Measurements from ENCODE around the gene GPR18. TPM values are rescaled to one million over a fixed set of nuclear protein-coding genes. Genes with fewer than 3 reads are reported as not detected.

GPR18 gene
- total RNA-seq, 1 experiment from 2014 or later: not detected

- no peaks in the 10 kb centered on the region for H3K36me3 ChIP-seq (ENCODE audit: control insufficient read depth in 1 of 2, insufficient read depth in 2 of 2, low read length in 2 of 2)
- DNase-seq (ENCODE audit: low read depth, low spot score) (no peak), ATAC-seq (no peak)
- H3K27me3 ChIP-seq (ENCODE audit: insufficient read depth, low read length): no peaks in the 10 kb centered on the region
- no peak overlapping the region for H3K9ac ChIP-seq (ENCODE audit: low read length)
- H3K9me2 ChIP-seq (ENCODE audit: insufficient read depth): no peaks in the 10 kb centered on the region
- ChIA-PET RAD21 (ENCODE audit: low non-redundant PET in 1 of 2, low total read pairs in 2 of 2, uncharacterized antibody in 2 of 2, unreplicated experiment in 2 of 2) (no interaction called here), POLR2A (no interaction called here), CTCF (interaction anchor here (1.0 kb wide), 1 partner anchor 34 kb away, joined by 3 read pairs; no protein-coding TSS in a partner anchor)
- BruUV-seq (replicated peaks): no TSS peak
- H3K9me3 ChIP-seq (ENCODE audit: control insufficient read depth in 1 of 2, insufficient read depth in 1 of 2, low read depth in 1 of 2, low read length in 2 of 2): no peaks in the 10 kb centered on the region
- TF ChIP-seq, protein P1, sequence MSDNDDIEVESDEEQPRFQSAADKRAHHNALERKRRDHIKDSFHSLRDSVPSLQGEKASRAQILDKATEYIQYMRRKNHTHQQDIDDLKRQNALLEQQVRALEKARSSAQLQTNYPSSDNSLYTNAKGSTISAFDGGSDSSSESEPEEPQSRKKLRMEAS (IDR thresholded peaks at IDR 0.05): no peak
- no peak for TF ChIP-seq POLR2A (IDR thresholded peaks at IDR 0.05; ENCODE audit: borderline replicate concordance, extremely low read depth, insufficient read depth, insufficient read length)
- no peak for TF ChIP-seq POLR2AphosphoS5 (IDR thresholded peaks at IDR 0.05; ENCODE audit: low read depth, low read length)
- no peak for TF ChIP-seq SIN3A (IDR thresholded peaks at IDR 0.05; ENCODE audit: low read depth)
- TF ChIP-seq EZH2phosphoT487 (IDR thresholded peaks at IDR 0.05; ENCODE audit: borderline replicate concordance): no peak
- no peak for TF ChIP-seq SRF (IDR thresholded peaks at IDR 0.05; ENCODE audit: low read depth)
- no peak for TF ChIP-seq TCF7L2 (IDR thresholded peaks at IDR 0.05; ENCODE audit: borderline replicate concordance, extremely low read depth, insufficient read depth, insufficient read length)
- no peak for TF ChIP-seq EZH2 (IDR thresholded peaks at IDR 0.05)
- TF ChIP-seq, protein P2, sequence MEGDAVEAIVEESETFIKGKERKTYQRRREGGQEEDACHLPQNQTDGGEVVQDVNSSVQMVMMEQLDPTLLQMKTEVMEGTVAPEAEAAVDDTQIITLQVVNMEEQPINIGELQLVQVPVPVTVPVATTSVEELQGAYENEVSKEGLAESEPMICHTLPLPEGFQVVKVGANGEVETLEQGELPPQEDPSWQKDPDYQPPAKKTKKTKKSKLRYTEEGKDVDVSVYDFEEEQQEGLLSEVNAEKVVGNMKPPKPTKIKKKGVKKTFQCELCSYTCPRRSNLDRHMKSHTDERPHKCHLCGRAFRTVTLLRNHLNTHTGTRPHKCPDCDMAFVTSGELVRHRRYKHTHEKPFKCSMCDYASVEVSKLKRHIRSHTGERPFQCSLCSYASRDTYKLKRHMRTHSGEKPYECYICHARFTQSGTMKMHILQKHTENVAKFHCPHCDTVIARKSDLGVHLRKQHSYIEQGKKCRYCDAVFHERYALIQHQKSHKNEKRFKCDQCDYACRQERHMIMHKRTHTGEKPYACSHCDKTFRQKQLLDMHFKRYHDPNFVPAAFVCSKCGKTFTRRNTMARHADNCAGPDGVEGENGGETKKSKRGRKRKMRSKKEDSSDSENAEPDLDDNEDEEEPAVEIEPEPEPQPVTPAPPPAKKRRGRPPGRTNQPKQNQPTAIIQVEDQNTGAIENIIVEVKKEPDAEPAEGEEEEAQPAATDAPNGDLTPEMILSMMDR (IDR thresholded peaks at IDR 0.05 in 2 of 3, conservative IDR thresholded peaks at IDR 0.05 in 1 of 3; ENCODE audit: borderline replicate concordance in 1 of 3, insufficient read depth in 1 of 3, low read depth in 2 of 3, low read length in 2 of 3): no peak
- no peak for TF ChIP-seq YY1 (IDR thresholded peaks at IDR 0.05; ENCODE audit: extremely low read depth, insufficient replicate concordance, low read depth, low read length)
- no peak for TF ChIP-seq FOSL1 (IDR thresholded peaks at IDR 0.05; ENCODE audit: low read depth)
- TF ChIP-seq SP1 (IDR thresholded peaks at IDR 0.05; ENCODE audit: low read depth): no peak
- no peak for TF ChIP-seq CEBPB (IDR thresholded peaks at IDR 0.05; ENCODE audit: low read depth)
- TF ChIP-seq ATF3 (IDR thresholded peaks at IDR 0.05): no peak
- no peak for TF ChIP-seq CBX3 (IDR thresholded peaks at IDR 0.05; ENCODE audit: low read depth)
- H3K4me1 ChIP-seq (ENCODE audit: control insufficient read depth in 1 of 2, insufficient read depth in 2 of 2, low read length in 2 of 2): peaks cover 11% of the 10 kb centered on the region in 2 experiments; a peak in 3 of 4 replicates
- H3K4me3 ChIP-seq (replicated peaks in 1 of 2; ENCODE audit: low read depth in 1 of 2, low read length in 2 of 2): no peak overlapping the region
- H2AFZ ChIP-seq (ENCODE audit: low read depth, low read length, poor library complexity, severe bottlenecking): no peak overlapping the region
- no peaks in the 10 kb centered on the region for H4K20me1 ChIP-seq (ENCODE audit: insufficient read depth)
- no peak overlapping the region for H3K4me2 ChIP-seq (ENCODE audit: low read length)
- H3K79me2 ChIP-seq (ENCODE audit: insufficient read depth, low read length): peaks cover 92% of the 10 kb centered on the region
- H3K27ac ChIP-seq (ENCODE audit: low read depth, low read length): no peak overlapping the region
- intact Hi-C loops (cut with micrococcal nuclease): no loop called here
Measured at GRCh38 chr13:99231721-99232120, 26.5 kb downstream of the GPR18 start.
